H9 (cell line): ENCODE results near the gene MRM2. TPM values are rescaled to one million over a fixed set of nuclear protein-coding genes. Genes with fewer than 3 reads are reported as not detected.

Experiments used
- DNase-seq: peaks from one replicate; pipeline ENCODE4 v3.0.0-alpha.2; 2017
- H2AFZ ChIP-seq: one replicate; pipeline ENCODE4 v1.6.1; 2013; ENCODE audit warnings: mild to moderate bottlenecking, low read length, control low read depth, moderate library complexity
- H2AK5ac ChIP-seq: 2 replicates; pipeline ENCODE4 v1.6.1; 2013; ENCODE audit warnings: low read length, control low read depth, mixed read lengths; ENCODE audit not compliant: insufficient read length
- H2BK120ac ChIP-seq: one replicate; pipeline ENCODE4 v1.6.1; 2013; ENCODE audit warnings: low read depth, mild to moderate bottlenecking, low read length, control low read depth, inconsistent platforms; ENCODE audit not compliant: poor library complexity, severe bottlenecking
- H2BK12ac ChIP-seq: 2 replicates; pipeline ENCODE4 v1.6.1; 2013; ENCODE audit warnings: low read length, control low read depth, mixed read lengths, low read depth; ENCODE audit not compliant: insufficient read length
- H2BK15ac ChIP-seq: 2 replicates; pipeline ENCODE4 v1.6.1; 2013; ENCODE audit warnings: low read depth, low read length, control low read depth
- H2BK20ac ChIP-seq: one replicate; pipeline ENCODE4 v1.6.1; 2013; ENCODE audit warnings: low read depth, mild to moderate bottlenecking, low read length, control low read depth, inconsistent platforms; ENCODE audit not compliant: poor library complexity, severe bottlenecking
- H2BK5ac ChIP-seq: 2 replicates; pipeline ENCODE4 v1.6.1; 2013; ENCODE audit warnings: low read length, control low read depth, mixed read lengths; ENCODE audit not compliant: insufficient read length
- H3K14ac ChIP-seq: 2 replicates; pipeline ENCODE4 v1.6.1; 2013; ENCODE audit warnings: low read length, control low read depth; ENCODE audit not compliant: insufficient read depth
- H3K18ac ChIP-seq: 2 replicates; pipeline ENCODE4 v1.6.1; 2013; ENCODE audit warnings: low read depth, mild to moderate bottlenecking, mixed read lengths, low read length, control low read depth; ENCODE audit not compliant: insufficient read length
- H3K23ac ChIP-seq: 2 replicates; pipeline ENCODE4 v1.6.1; 2013; ENCODE audit warnings: low read length, control low read depth, mixed read lengths, low read depth; ENCODE audit not compliant: insufficient read length
- H3K23me2 ChIP-seq: 2 replicates; pipeline ENCODE4 v1.6.1; 2013; ENCODE audit warnings: low read depth, mild to moderate bottlenecking, mixed read lengths, low read length, control low read depth; ENCODE audit not compliant: insufficient read length, poor library complexity, severe bottlenecking
- H3K27ac ChIP-seq: 2 replicates; pipeline ENCODE4 v1.5.1; 2013; ENCODE audit warnings: low read length, control low read depth, mixed read lengths, low read depth; ENCODE audit not compliant: insufficient read length
- H3K27me3 ChIP-seq: 2 replicates; pipeline ENCODE4 v1.6.1; 2013; ENCODE audit warnings: low read length, control low read depth, inconsistent platforms; ENCODE audit not compliant: insufficient read depth
- H3K4ac ChIP-seq: 2 replicates; pipeline ENCODE4 v1.6.1; 2013; ENCODE audit warnings: low read depth, mild to moderate bottlenecking, control low read depth, inconsistent platforms, low read length, moderate library complexity
- H3K4me1 ChIP-seq: 2 replicates; pipeline ENCODE4 v1.6.1; 2013; ENCODE audit warnings: low read length, control low read depth, inconsistent platforms; ENCODE audit not compliant: insufficient read depth
- H3K4me2 ChIP-seq: 2 replicates; pipeline ENCODE4 v1.6.1; 2013; ENCODE audit warnings: low read length, control low read depth, mixed read lengths; ENCODE audit not compliant: insufficient read length, insufficient read depth
- H3K56ac ChIP-seq: 2 replicates; pipeline ENCODE4 v1.6.1; 2013; ENCODE audit warnings: low read depth, mild to moderate bottlenecking, mixed read lengths, low read length, control low read depth; ENCODE audit not compliant: insufficient read length
- H3K79me1 ChIP-seq: 2 replicates; pipeline ENCODE4 v1.6.1; 2013; ENCODE audit warnings: low read depth, mild to moderate bottlenecking, moderate library complexity, low read length, control low read depth, inconsistent platforms; ENCODE audit not compliant: insufficient read depth, poor library complexity, severe bottlenecking
- H3K79me2 ChIP-seq: 2 replicates; pipeline ENCODE4 v1.6.1; 2013; ENCODE audit warnings: low read length, control low read depth, inconsistent platforms; ENCODE audit not compliant: insufficient read depth
- H3K9ac ChIP-seq: 2 replicates; pipeline ENCODE4 v1.6.1; 2013; ENCODE audit warnings: low read length, control low read depth, mixed read lengths; ENCODE audit not compliant: insufficient read length; ENCODE audit errors: extremely low read depth
- H3K9me3 ChIP-seq: one replicate; pipeline ENCODE4 v1.6.1; 2013; ENCODE audit warnings: low read depth, low read length, inconsistent platforms; ENCODE audit not compliant: control insufficient read depth
- H3T11ph ChIP-seq: one replicate; pipeline ENCODE4 v1.6.1; 2013; ENCODE audit warnings: mild to moderate bottlenecking, low read length, control low read depth, inconsistent platforms
- H4K20me1 ChIP-seq: one replicate; pipeline ENCODE4 v1.6.1; 2013; ENCODE audit not compliant: control insufficient read depth, insufficient read length, insufficient read depth
- H4K5ac ChIP-seq: 2 replicates; pipeline ENCODE4 v1.6.1; 2013; ENCODE audit warnings: low read depth, mild to moderate bottlenecking, mixed read lengths, low read length, control low read depth; ENCODE audit not compliant: insufficient read length
- H4K8ac ChIP-seq: replicated peaks from 2 replicates; pipeline ENCODE4 v1.6.1; 2013; ENCODE audit warnings: low read length, control low read depth, mixed read lengths, low read depth; ENCODE audit not compliant: insufficient read length
- H4K91ac ChIP-seq: 2 replicates; pipeline ENCODE4 v1.6.1; 2013; ENCODE audit warnings: low read depth, mild to moderate bottlenecking, moderate library complexity, mixed read lengths, low read length, control low read depth; ENCODE audit not compliant: insufficient read length
- H3K27ac Mint-ChIP-seq, 3 experiments: 2 replicates in 2 of 3; 3 replicates in 1 of 3; pipeline ENCODE4 v1.8.0; 2020 to 2021; ENCODE audit warnings: mixed read lengths in 3 of 3, mild to moderate bottlenecking in 1 of 3, moderate library complexity in 1 of 3
- H3K27me3 Mint-ChIP-seq: 2 replicates; pipeline ENCODE4 v1.8.0; 2021; ENCODE audit warnings: low read depth, mild to moderate bottlenecking, moderate library complexity, mixed read lengths
- H3K36me3 Mint-ChIP-seq, 3 experiments: 2 replicates in 2 of 3; 3 replicates in 1 of 3; pipeline ENCODE4 v1.8.0; 2020 to 2021; ENCODE audit warnings: low read depth in 3 of 3, mixed read lengths in 3 of 3; ENCODE audit not compliant: insufficient read depth in 1 of 3
- H3K4me1 Mint-ChIP-seq, 2 experiments: 2 replicates each; pipeline ENCODE4 v1.8.0; 2020; ENCODE audit warnings: mixed read lengths in 2 of 2
- H3K4me3 Mint-ChIP-seq, 2 experiments: 2 replicates in 1 of 2; 3 replicates in 1 of 2; pipeline ENCODE4 v1.8.0; 2020 to 2021; ENCODE audit warnings: mild to moderate bottlenecking in 2 of 2, mixed read lengths in 2 of 2, moderate library complexity in 1 of 2
- H3K9me3 Mint-ChIP-seq, 2 experiments: 2 replicates in 1 of 2; 3 replicates in 1 of 2; pipeline ENCODE4 v1.8.0; 2020; ENCODE audit warnings: mild to moderate bottlenecking in 2 of 2, mixed read lengths in 2 of 2, moderate library complexity in 1 of 2
- CTCF ChIP-seq: fragments of 200-600 bp; sonication (generic); conservative IDR thresholded peaks from 3 replicates; pipeline ENCODE4 v1.8.0; 2021; ENCODE audit warnings: antibody characterized with exemption, mild to moderate bottlenecking
- WGBS: extraction: QIAGEN DNeasy Blood & Tissue Kit; methylation state at CpG from one replicate; pipeline ENCODE4 v1.1.7; 2013; ENCODE audit warnings: missing lambda C conversion rate, low lambda C conversion rate, mixed read lengths; ENCODE audit not compliant: insufficient read length; ENCODE audit errors: extremely low coverage; 5-methylcytosine and 5-hydroxymethylcytosine counted together
- total RNA-seq: library from RNA; stranded (reverse); gene quantifications from 2 replicates; pipeline ENCODE4 v1.2.1, GENCODE V29; 2021

Gene MRM2
- total RNA-seq, 1 experiment from 2014 or later = 59.0 TPM

GRCh38 chr7:2257046-2257551 is 15.1 kb upstream of the MRM2 start:
- Histone ChIP-seq H3T11ph (no peak overlapping the region), H4K8ac (no peak overlapping the region), H4K20me1 (no peaks in the 10 kb centered on the region), H3K14ac (no peak overlapping the region), H3K4ac (no peak overlapping the region), H3K4me2 (no peak overlapping the region), H3K23me2 (no peaks in the 10 kb centered on the region), H3K79me2 (no peaks in the 10 kb centered on the region), H2AK5ac (no peak overlapping the region), H4K5ac (no peak overlapping the region), H3K9me3 (no peaks in the 10 kb centered on the region), H2AFZ (no peak overlapping the region), H3K56ac (no peak overlapping the region), H3K27me3 (no peaks in the 10 kb centered on the region), H2BK20ac (no peak overlapping the region), H3K23ac (no peak overlapping the region), H2BK120ac (no peak overlapping the region), H4K91ac (no peak overlapping the region), H2BK15ac (no peak overlapping the region), H3K9ac (no peak overlapping the region), H3K79me1 (no peaks in the 10 kb centered on the region), H3K27ac (no peak overlapping the region), H3K18ac (no peak overlapping the region), H2BK12ac (no peak overlapping the region), H3K4me1 (no peaks in the 10 kb centered on the region), H2BK5ac (no peak overlapping the region)
- Mint-ChIP-seq H3K27ac (no peak overlapping the region), H3K4me1 (no peaks in the 10 kb centered on the region), H3K36me3 (peaks cover 8 to 34% (median 21%) of the 10 kb centered on the region in 3 experiments; a peak in 5 of 7 replicates), H3K4me3 (no peak overlapping the region), H3K9me3 (no peaks in the 10 kb centered on the region), H3K27me3 (no peaks in the 10 kb centered on the region)
- no peak for TF ChIP-seq CTCF
- DNase-seq = no peak
- no CpG with 5 or more reads among the region's 38 CpGs for WGBS
